Measurements from ENCODE around the gene MDM2. TPM values are rescaled to one million over a fixed set of nuclear protein-coding genes. Genes with fewer than 3 reads are reported as not detected.
"Not testable (repeated sequence)": the region's sequence is repeated elsewhere in the genome, so short reads cannot be mapped to it uniquely, and the experiment has no call there.

Gene MDM2
- total RNA-seq, 2 experiments from 2014 or later: 114 to 119 TPM

DNA sequence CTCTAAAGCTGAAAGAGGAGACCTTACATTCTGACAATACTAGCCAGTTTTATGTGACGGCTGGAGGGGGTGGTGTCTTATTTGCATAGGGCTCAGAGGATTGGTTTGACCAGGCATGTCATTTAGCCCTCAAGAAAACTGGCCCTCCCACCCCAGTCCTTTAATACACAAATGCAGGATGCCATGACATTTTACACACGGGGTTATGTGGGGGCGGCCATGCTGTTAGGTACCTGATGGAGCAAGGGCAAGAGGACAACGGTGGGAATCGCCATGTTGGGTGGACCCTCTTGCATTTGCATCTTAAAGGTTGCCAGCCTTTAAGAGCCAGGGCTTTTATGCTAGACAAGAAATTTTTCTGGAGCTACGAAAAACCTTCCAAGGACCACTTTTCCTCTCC, 23.3 kb downstream of the MDM2 start:
- H3K27me3 Mint-ChIP-seq: no peaks in the 10 kb centered on the region
- DNase-seq: no peak
- POLR2A ChIA-PET: interaction anchor here (0.7 kb wide), 1 partner anchor 102 kb away, joined by 3 read pairs; no protein-coding TSS in a partner anchor
- H3K4me1 Mint-ChIP-seq: peaks cover 19% of the 10 kb centered on the region
- no peak overlapping the region for H3K4me3 Mint-ChIP-seq
- H3K9me3 Mint-ChIP-seq (ENCODE audit: low read depth): no peaks in the 10 kb centered on the region
- H3K27ac Mint-ChIP-seq: no peak overlapping the region
- intact Hi-C loops (cut with DNase I, micrococcal nuclease): loop anchor here in 1 of 2 experiments (10.0 kb wide), 1 partner anchor 434 kb away; no protein-coding TSS in a partner anchor
- CTCF ChIA-PET: interaction anchor here (1.2 to 3.5 kb wide), 10 partner anchors 9 to 475 kb away, joined by 3 to 42 read pairs (median 6); partner anchors contain the start of gene SLC35E3
- peaks cover 52% of the 10 kb centered on the region for H3K36me3 Mint-ChIP-seq (ENCODE audit: low read depth)
- no peak for ATAC-seq

DNA sequence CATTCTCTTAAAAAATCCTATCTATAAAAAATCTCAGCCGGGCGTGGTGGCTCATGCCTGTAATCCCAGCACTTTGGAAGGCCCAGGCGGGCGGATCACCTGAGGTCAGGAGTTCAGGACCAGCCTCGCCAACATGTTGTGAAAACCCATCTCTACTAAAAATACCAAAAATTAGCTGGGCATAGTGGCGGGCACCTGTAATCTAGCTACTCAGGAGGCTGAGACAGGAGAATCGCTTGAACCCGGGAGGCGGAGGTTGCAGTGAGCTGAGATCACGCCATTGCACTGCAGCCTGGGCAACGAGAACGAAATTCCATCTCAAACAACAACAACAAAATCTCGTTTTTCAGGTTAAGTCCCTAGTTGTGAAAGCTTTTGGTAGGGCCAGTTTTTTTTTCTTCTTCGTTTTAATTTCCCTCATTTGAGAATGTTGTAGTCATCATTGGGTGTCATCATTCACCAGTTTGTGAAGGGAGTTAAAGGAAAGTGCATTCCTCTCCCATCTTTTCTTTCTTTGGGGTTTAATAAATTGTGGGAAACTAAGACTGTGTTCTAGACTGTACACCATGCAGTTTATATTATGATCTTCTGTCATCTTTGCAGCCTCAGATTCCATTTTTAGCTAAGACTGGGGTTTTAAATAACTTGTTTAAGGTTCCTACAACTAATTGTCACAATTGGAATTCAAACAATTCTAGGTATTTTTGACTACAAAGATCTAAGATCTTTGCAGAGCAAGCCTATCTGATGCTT, 23.9 kb downstream of the MDM2 start:
- H3K9me3 Mint-ChIP-seq (ENCODE audit: low read depth): no peaks in the 10 kb centered on the region
- no peak overlapping the region for H3K27ac Mint-ChIP-seq
- H3K4me3 Mint-ChIP-seq: no peak overlapping the region
- intact Hi-C loops (cut with DNase I, micrococcal nuclease): loop anchor here in 1 of 2 experiments (10.0 kb wide), 1 partner anchor 433 kb away; no protein-coding TSS in a partner anchor
- ATAC-seq (no peak), DNase-seq (no peak)
- POLR2A ChIA-PET: interaction anchor here (0.7 kb wide), 1 partner anchor 101 kb away, joined by 3 read pairs; no protein-coding TSS in a partner anchor
- CTCF ChIA-PET: interaction anchor here (1.4 to 2.6 kb wide), 4 partner anchors 12 to 20 kb away, joined by 3 to 42 read pairs (median 14); no protein-coding TSS in a partner anchor
- no peaks in the 10 kb centered on the region for H3K27me3 Mint-ChIP-seq
- H3K4me1 Mint-ChIP-seq: peaks cover 18% of the 10 kb centered on the region
- peaks cover 53% of the 10 kb centered on the region for H3K36me3 Mint-ChIP-seq (ENCODE audit: low read depth)

DNA sequence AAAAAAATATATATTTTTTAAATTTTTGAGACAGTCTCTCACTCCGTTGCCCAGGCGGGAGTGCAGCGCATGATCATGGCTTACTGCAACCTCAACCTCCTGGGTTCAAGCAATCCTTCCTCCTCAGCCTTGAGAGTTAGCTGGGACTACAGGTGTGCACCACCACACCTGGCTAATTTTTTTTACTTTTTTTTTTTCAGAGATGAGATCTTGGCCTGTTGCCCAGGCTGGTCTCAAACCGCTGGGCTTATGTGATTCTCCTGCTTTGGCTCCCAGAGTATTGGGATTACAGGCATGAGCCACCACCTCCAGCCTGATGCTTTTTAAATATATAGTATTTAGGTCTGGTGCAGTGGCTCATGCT, 24.5 kb downstream of the MDM2 start:
- DNase-seq (no peak), ATAC-seq (no peak)
- intact Hi-C loops (cut with DNase I, micrococcal nuclease): loop anchor here in 1 of 2 experiments (10.0 kb wide), 1 partner anchor 432 kb away; no protein-coding TSS in a partner anchor
- Mint-ChIP-seq H3K36me3 (ENCODE audit: low read depth) (peaks cover 51% of the 10 kb centered on the region), H3K9me3 (ENCODE audit: low read depth) (no peaks in the 10 kb centered on the region), H3K4me3 (no peak overlapping the region), H3K27me3 (no peaks in the 10 kb centered on the region), H3K27ac (no peak overlapping the region), H3K4me1 (peaks cover 12% of the 10 kb centered on the region)
- ChIA-PET POLR2A (no interaction called here), CTCF (interaction anchor here (1.4 to 2.1 kb wide), 2 partner anchors 13 to 19 kb away, joined by 3 to 10 read pairs; no protein-coding TSS in a partner anchor)

DNA sequence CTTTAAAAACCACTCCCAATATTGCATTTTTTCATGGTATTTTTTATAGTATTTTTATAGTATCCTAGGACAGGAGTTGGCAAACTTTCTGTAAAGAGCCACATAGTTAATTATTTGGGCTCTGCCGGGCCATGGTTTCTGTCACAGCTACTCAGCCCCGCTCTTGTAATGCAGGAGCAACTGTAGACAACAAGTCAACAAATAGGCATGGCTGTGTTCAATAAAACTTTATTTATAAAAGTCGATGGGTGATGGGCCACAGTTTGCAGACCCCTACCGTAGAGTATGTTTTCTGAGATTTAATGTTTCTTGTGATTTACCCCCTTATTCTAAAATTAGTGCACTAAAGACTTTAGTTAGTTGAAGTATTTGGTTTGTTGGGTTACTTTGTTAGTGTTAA, 25.5 kb downstream of the MDM2 start:
- H3K4me3 Mint-ChIP-seq: no peak overlapping the region
- intact Hi-C loops (cut with DNase I, micrococcal nuclease): loop anchor here (1.0 to 10.0 kb wide), 2 partner anchors 9 to 431 kb away; no protein-coding TSS in a partner anchor
- CTCF ChIA-PET: interaction anchor here (0.7 to 1.3 kb wide), 2 partner anchors 12 to 213 kb away, joined by 3 to 4 read pairs; no protein-coding TSS in a partner anchor
- no peak overlapping the region for H3K27ac Mint-ChIP-seq
- H3K9me3 Mint-ChIP-seq (ENCODE audit: low read depth): no peaks in the 10 kb centered on the region
- no peak for DNase-seq
- H3K36me3 Mint-ChIP-seq (ENCODE audit: low read depth): peaks cover 54% of the 10 kb centered on the region
- ATAC-seq: no peak
- no peaks in the 10 kb centered on the region for H3K27me3 Mint-ChIP-seq
- H3K4me1 Mint-ChIP-seq: peaks cover 11% of the 10 kb centered on the region
- POLR2A ChIA-PET: no interaction called here

DNA sequence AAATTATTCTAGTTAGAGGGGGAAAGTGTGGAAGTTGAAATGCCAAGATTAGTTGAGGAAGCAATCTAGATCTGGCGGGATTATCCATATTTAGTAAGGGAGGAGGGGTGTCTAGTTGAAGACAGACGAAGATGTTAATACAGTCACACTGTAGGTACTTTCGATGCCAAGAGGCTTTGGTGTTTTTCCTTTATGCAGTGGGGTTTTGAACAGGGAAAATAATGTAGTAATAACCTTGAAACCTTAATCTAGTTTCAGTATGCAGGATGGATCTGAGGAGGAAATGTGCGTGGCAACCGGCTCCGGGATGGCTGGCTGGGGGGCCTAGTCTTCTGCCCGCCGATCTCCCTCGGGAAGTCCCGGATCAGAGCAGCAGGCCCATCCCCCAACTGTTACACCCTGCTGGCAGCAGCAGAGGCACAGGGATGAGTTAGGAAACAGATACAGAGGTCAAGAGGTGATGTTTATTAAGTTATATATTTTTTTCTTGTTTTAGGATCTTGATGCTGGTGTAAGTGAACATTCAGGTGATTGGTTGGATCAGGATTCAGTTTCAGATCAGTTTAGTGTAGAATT, 27.4 kb downstream of the MDM2 start:
- no peak for ATAC-seq
- no peak for DNase-seq
- Mint-ChIP-seq H3K4me1 (peaks cover 6% of the 10 kb centered on the region), H3K27me3 (no peaks in the 10 kb centered on the region), H3K27ac (peak overlapping the region; percentile 3), H3K9me3 (ENCODE audit: low read depth) (no peaks in the 10 kb centered on the region), H3K36me3 (ENCODE audit: low read depth) (peaks cover 53% of the 10 kb centered on the region), H3K4me3 (no peak overlapping the region)
- intact Hi-C loops (cut with DNase I, micrococcal nuclease): loop anchor here in 1 of 2 experiments (10.0 kb wide), 1 partner anchor 429 kb away; no protein-coding TSS in a partner anchor
- CTCF ChIA-PET: interaction anchor here (1.2 kb wide), 1 partner anchor 8 kb away, joined by 3 read pairs; no protein-coding TSS in a partner anchor
- POLR2A ChIA-PET: no interaction called here

DNA sequence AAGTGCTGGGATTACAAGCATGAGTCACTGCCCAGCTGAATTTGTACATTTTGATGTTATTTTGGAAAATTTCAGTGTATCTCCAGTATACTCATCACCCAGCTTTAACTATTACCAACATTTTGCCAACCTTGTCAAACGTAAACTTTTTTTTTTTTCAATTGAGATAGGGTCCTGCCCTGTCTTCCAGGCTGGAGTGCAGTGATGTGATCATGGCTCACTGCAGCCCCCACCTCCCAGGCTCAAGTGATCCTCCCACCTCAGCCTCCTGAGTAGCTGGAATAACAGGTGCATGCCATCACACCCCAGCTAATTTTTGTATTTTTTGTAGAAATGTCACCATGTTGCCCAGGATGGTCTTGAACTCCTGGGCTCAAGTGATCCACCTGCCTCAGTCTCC, 29.2 kb downstream of the MDM2 start:
- ChIA-PET POLR2A (interaction anchor here (0.6 kb wide), 1 partner anchor 25 kb away, joined by 5 read pairs; no protein-coding TSS in a partner anchor), CTCF (interaction anchor here (0.7 to 1.9 kb wide), 5 partner anchors 8 to 21 kb away, joined by 3 to 4 read pairs (median 3); no protein-coding TSS in a partner anchor)
- DNase-seq (no peak), ATAC-seq (no peak)
- Mint-ChIP-seq H3K4me3 (no peak overlapping the region), H3K9me3 (ENCODE audit: low read depth) (no peaks in the 10 kb centered on the region), H3K36me3 (ENCODE audit: low read depth) (peaks cover 54% of the 10 kb centered on the region), H3K27me3 (no peaks in the 10 kb centered on the region), H3K4me1 (peaks cover 6% of the 10 kb centered on the region), H3K27ac (no peak overlapping the region)
- intact Hi-C loops (cut with DNase I, micrococcal nuclease): loop anchor here in 1 of 2 experiments (10.0 kb wide), 1 partner anchor 428 kb away; no protein-coding TSS in a partner anchor

DNA sequence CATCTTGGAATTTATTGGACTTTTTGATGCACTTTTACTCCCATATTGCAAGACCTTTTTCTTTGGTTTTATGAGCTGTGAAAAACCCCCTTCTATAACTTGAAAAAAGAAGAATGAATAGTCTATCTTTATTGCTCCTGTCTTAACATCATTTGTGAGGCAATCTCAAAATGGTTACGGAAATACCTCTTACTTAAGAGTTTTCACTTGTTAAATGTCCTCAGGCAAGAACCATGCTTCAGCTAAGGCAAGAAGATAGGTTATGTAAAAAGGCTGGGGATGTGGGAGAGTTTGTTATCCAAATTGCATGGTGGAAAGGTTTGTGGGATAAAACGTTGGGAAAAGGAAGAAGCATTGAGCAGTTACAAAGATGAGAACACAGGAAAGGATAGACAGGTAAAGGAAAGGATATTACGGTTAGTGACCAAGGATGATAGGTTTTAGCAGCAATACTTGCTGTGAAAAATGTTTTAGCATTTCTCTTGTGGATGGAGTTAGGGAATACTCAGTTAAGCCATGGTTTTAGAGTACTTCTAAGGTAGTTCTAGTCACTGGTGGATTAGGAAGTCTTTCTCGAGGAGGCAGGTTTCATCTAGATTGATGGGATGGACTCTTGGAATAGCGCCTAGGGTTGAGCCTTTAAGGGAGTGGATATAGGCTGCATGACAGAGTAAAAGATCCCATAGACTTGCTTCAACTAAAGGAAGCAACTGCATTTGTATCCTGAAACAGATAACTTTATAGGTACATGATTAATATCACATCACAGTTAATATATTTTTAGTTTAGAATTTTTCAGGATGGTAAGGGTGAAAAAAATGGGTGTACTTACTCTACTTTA, 30.3 kb downstream of the MDM2 start:
- no peaks in the 10 kb centered on the region for H3K27me3 Mint-ChIP-seq
- no peak for ATAC-seq
- intact Hi-C loops (cut with DNase I, micrococcal nuclease): loop anchor here in 1 of 2 experiments (10.0 kb wide), 1 partner anchor 427 kb away; no protein-coding TSS in a partner anchor
- POLR2A ChIA-PET: no interaction called here
- peaks cover 56% of the 10 kb centered on the region for H3K36me3 Mint-ChIP-seq (ENCODE audit: low read depth)
- no peak for DNase-seq
- no peak overlapping the region for H3K27ac Mint-ChIP-seq
- H3K4me1 Mint-ChIP-seq: peaks cover 6% of the 10 kb centered on the region
- no peak overlapping the region for H3K4me3 Mint-ChIP-seq
- CTCF ChIA-PET: no interaction called here
- no peaks in the 10 kb centered on the region for H3K9me3 Mint-ChIP-seq (ENCODE audit: low read depth)

DNA sequence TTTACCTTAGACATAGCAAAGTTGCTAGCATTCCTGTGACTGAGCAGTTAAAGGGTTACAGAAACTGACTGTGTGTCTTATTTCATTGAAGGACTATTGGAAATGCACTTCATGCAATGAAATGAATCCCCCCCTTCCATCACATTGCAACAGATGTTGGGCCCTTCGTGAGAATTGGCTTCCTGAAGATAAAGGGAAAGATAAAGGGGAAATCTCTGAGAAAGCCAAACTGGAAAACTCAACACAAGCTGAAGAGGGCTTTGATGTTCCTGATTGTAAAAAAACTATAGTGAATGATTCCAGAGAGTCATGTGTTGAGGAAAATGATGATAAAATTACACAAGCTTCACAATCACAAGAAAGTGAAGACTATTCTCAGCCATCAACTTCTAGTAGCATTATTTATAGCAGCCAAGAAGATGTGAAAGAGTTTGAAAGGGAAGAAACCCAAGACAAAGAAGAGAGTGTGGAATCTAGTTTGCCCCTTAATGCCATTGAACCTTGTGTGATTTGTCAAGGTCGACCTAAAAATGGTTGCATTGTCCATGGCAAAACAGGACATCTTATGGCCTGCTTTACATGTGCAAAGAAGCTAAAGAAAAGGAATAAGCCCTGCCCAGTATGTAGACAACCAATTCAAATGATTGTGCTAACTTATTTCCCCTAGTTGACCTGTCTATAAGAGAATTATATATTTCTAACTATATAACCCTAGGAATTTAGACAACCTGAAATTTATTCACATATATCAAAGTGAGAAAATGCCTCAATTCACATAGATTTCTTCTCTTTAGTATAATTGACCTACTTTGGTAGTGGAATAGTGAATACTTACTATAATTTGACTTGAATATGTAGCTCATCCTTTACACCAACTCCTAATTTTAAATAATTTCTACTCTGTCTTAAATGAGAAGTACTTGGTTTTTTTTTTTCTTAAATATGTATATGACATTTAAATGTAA, 31.5 kb downstream of the MDM2 start:
- Mint-ChIP-seq H3K4me3 (no peak overlapping the region), H3K4me1 (peaks cover 6% of the 10 kb centered on the region), H3K9me3 (ENCODE audit: low read depth) (no peaks in the 10 kb centered on the region), H3K27me3 (no peaks in the 10 kb centered on the region), H3K36me3 (ENCODE audit: low read depth) (peaks cover 59% of the 10 kb centered on the region), H3K27ac (no peak overlapping the region)
- ChIA-PET CTCF (interaction anchor here (1.0 to 2.1 kb wide), 3 partner anchors 9 to 20 kb away, joined by 3 to 15 read pairs (median 3); no protein-coding TSS in a partner anchor), POLR2A (interaction anchor here (0.6 kb wide), 1 partner anchor 129 kb away, joined by 3 read pairs; no protein-coding TSS in a partner anchor)
- no peak for DNase-seq
- ATAC-seq: no peak
- intact Hi-C loops (cut with DNase I, micrococcal nuclease): loop anchor here in 1 of 2 experiments (10.0 kb wide), 1 partner anchor 425 kb away; no protein-coding TSS in a partner anchor

DNA sequence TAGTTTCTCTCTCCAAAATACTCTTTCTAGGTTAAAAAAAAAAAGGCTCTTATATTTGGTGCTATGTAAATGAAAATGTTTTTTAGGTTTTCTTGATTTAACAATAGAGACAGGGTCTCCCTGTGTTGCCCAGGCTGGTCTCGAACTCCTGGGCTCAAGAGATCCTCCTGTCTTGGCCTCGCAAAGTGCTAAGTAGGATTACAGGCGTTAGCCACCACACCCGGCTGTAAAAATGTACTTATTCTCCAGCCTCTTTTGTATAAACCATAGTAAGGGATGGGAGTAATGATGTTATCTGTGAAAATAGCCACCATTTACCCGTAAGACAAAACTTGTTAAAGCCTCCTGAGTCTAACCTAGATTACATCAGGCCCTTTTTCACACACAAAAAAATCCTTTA, 33.2 kb downstream of the MDM2 start:
- CTCF ChIA-PET: interaction anchor here (4.5 kb wide), 1 partner anchor 11 kb away, joined by 42 read pairs; no protein-coding TSS in a partner anchor
- peaks cover 49% of the 10 kb centered on the region for H3K36me3 Mint-ChIP-seq (ENCODE audit: low read depth)
- ATAC-seq; POLR2A ChIA-PET; H3K4me1 Mint-ChIP-seq; H3K27ac Mint-ChIP-seq; H3K4me3 Mint-ChIP-seq; H3K27me3 Mint-ChIP-seq; intact Hi-C loops (cut with DNase I, micrococcal nuclease); DNase-seq; H3K9me3 Mint-ChIP-seq (ENCODE audit: low read depth): not testable (repeated sequence)

DNA sequence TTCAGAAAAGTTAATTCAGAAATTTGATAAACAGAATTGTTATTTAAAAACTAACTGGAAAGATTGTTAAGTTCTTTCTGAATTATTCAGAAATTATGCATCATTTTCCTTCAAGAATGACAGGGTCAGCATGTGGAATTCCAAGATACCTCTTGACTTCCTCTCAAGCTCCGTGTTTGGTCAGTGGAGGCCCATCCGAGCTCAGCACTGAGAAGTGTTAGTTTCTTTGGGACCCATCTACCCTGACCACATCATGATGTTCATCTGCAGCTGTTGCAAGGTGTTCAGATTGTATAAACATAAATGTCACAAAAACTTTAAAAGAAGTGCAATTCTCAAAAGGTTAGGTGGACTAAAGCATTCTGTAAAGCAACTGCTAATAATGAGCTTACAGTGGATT, 33.7 kb downstream of the MDM2 start:
- Mint-ChIP-seq H3K4me3 (no peak overlapping the region), H3K9me3 (ENCODE audit: low read depth) (no peaks in the 10 kb centered on the region), H3K27ac (no peak overlapping the region), H3K27me3 (no peaks in the 10 kb centered on the region), H3K36me3 (ENCODE audit: low read depth) (peaks cover 46% of the 10 kb centered on the region), H3K4me1 (no peaks in the 10 kb centered on the region)
- intact Hi-C loops (cut with DNase I, micrococcal nuclease): loop anchor here in 1 of 2 experiments (1.0 kb wide), 1 partner anchor 8 kb away; no protein-coding TSS in a partner anchor
- DNase-seq (no peak), ATAC-seq (no peak)
- ChIA-PET POLR2A (no interaction called here), CTCF (interaction anchor here (4.5 kb wide), 1 partner anchor 11 kb away, joined by 42 read pairs; no protein-coding TSS in a partner anchor)

Measured in activated CD4-positive, alpha-beta T cell treated with anti-CD3 and anti-CD28 coated beads for 36 hours (primary cell).